Midbrain (tissue), 1 donor: ENCODE measurements around the gene TNIK.

Experiments used
- DNase-seq: peaks from one replicate; lab custom pipeline; 2025; lab: John Stamatoyannopoulos, UW

TNIK gene

GRCh38 chr3:171283183-171283847 is 176.9 kb downstream of the TNIK start:
- peak; percentile 60 for DNase-seq

DNA sequence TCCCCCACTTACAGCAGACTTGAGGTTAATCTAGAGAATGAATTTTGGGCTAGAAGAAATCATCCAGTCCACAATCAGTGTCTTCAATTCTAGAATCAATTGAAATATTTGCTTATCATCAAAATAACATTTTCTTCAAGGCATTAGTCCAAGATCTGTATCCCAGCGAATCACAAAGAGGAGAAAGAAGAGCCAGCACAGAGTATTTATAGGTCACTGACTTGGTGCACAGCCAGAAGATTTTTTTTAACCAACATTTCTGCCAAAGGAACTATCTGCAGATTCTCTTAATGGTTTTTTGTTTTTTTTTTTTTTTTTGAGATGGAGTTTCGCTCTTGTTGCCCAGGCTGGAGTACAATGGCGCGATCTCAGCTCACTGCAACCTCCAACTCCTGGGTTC is 178.2 kb downstream of the TNIK start:
- DNase-seq = peak; percentile 20

DNA sequence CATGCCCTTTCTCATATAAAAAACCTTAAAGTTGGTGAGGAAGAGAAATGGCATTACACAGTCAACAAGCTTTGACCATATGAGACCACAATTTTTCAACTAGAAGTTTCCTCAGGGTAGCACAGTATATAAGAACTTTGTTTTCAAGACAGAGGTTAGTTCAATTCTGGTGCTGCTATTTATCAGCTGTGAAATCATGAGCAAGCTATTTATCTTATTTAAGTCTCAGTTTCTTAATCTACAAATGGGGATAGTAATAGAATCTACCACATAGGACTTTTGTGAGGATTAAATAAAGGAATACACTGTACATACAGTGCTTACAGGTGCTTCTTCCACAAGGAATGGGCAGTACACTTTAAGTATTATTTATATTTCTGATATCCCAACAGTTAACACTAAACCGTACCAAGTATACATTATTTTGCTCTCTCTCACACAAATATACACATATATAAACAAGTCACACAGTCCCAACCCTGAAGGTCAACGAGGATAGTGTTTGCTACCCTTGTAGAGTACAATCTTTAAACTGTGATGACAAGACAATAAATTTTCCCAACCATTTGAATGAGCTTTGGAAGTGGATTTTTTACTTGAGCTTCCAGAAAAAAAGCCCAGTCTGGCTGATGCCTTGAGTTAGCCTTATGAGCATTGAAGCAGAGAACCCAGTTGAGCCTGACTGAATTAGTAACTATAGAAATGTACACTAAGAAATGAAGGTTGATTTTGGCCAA is 178.8 kb downstream of the TNIK start:
- DNase-seq = no peak

GRCh38 chr3:171279972-171280371 is 180.2 kb downstream of the TNIK start:
- DNase-seq = no peak

DNA sequence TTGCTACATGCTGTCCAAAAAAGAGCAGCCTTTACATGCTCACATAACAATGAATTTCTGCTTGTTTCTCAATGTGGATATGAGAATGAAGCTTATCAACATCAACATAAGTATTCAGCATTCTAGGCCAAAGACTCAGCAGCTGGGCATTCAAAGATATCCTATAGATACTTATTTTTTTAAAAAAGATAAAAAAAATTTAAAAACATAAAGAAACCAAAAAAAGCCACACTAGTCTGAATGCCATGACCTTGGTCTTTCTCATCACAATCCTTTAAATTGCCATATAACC is 182.0 kb downstream of the TNIK start:
- DNase-seq = no peak

- DNase-seq = no peak
Observed at GRCh38 chr3:171277456-171278298, 182.5 kb downstream of the TNIK start.

DNA sequence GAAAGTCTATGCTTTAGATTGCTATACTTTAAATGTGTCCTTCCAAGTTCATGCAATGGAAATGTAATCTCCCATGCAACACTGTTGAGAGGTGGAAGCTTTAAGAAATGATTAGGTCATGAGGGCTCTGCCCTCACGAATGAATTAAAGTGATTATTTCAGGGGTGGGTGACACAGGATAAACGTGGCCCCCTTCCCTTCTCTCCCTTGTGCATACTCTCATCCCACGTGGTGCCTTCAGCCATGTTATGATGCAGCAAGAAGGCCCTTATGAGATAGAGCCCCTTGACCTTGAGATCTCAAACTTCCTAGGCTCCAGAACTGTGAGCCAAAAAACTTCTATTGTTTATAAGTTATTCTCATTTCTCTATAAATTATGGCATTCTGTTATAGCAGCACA is 183.3 kb downstream of the TNIK start:
- no peak for DNase-seq

GRCh38 chr3:171274222-171274621 is 186.0 kb downstream of the TNIK start:
- no peak for DNase-seq

GRCh38 chr3:171270541-171270940 is 189.7 kb downstream of the TNIK start:
- no peak for DNase-seq

- no peak for DNase-seq
Observed at GRCh38 chr3:171269542-171269941, 190.7 kb downstream of the TNIK start.

DNA sequence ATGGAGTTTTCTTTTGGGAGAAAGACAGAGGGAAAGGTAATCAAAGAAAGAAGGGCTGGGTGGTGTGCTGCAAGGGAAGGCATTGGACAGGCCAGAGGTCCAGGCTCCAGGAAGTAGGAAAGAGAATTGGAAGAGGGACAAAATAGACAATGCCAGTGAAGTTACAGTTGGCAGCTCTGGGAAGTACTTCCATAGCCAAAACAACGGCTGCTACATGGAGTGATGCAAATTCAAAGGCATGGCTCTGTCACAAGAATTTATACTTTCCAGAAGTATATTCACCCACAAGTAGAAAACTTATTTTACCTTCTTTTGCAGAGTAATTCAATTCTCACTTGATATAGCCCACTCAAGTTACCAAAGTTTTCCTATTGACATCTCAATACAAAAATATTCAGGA is 191.5 kb downstream of the TNIK start:
- DNase-seq = no peak

DNA sequence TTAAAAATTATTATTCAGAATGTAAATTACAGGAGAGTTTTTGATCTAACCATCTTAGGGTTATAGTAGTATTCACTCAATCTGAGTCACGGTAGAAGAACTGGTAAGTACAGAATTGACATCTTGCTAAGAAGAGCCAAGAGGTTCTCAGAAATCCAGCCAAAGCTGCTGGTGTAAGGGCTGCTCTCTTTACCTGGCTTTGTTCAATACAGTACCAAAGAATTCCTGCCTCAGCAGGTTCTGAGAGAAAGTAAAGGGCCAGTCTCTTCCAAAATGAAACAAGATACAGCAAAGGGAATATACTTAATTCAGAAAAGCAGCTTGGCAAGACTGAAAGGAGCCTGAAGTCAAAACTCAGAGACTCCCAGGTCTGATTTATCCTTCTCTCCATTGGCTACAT is 193.1 kb downstream of the TNIK start:
- no peak for DNase-seq

DNA sequence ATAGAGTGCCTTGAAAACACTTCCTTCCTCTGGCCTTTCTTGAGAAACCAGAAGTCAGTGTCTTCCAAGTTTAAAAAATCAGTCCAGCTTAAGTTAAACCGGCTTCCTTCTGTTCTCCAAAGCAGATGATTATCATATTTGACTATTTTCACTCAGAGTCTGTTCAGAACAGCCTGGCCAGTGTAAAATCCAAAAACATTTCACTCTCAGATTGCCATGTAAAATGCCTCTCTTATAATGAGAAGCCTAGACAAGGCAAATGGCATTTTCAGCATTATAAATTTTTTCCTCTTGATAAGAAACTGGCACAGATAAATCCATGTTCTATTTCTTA is 193.5 kb downstream of the TNIK start:
- DNase-seq = no peak

DNA sequence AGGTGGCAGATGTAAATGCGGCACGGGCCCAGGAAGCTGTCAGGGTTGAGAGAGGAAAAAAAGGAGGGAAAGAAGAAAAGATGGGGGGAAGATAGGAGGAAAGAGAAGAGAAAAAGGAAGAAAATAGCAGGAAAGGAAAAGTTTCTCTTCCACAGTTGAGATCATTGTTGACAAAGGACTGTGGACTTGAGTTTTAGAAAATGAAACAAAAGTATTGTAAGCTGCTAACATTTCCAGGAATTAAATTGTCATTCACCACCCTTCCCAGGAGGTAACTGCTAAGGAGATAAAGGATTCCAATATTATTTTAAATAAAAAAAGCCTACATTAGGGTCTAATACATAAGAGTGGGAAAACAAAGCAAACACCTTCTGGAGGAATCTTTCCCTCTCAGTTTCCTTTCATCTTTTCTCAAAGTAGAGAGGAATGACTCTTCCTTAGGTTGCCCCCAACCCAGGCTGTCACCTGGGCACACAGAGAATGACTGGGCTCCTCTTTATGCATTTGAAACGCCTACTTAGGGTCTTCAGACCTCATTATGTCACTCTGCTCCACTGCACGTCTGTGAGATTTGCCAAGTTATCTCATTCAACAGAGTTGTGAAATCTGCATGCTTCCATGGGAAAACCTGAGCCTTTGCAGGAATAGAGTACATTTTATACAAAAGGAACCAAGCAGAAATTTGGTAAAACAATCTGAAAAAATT is 194.0 kb downstream of the TNIK start:
- DNase-seq = no peak

GRCh38 chr3:171264758-171265157 is 195.4 kb downstream of the TNIK start:
- DNase-seq = no peak

GRCh38 chr3:171262431-171262830 is 197.8 kb downstream of the TNIK start:
- DNase-seq = no peak

DNA sequence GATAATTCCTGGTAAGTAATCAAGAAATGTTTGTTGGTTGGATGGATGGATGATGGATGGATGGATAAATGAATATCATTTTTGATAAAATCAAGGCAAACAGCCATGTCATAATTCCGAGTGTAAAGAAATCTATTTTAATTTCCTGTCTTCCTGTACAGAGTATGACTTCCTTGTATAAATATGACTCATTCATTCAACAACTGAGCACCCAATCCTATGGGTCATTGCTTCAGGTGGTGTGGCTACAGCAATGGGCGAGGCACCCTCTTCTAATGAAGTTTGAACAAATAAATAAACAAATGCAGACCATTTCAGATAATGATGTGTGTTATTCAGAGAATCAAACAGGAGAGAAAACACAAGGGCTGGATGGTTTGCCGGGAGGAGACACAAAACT is 198.7 kb downstream of the TNIK start:
- DNase-seq = no peak

DNA sequence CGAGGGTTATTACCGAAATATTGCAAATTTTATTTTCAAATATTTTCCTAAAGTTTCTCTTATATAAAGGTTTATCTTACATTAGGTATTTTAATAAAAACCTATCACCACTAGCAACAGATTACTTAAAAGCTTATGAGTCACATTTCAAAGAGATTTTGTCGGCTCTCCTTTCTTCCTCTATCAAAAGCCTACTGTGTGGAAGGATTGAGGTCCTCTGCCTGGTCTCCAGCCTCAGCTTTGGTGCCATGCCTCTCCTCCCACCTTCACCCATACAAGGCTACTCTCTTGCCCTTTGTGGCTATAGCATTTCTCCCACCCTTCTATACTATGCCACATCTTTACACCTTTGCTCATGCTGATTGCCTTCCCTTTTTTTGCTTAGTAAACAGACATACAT is 199.3 kb downstream of the TNIK start:
- no peak for DNase-seq

GRCh38 chr3:171260466-171260865 is 199.7 kb downstream of the TNIK start:
- peak; percentile 29 for DNase-seq

GRCh38 chr3:171258316-171258715 is 201.9 kb downstream of the TNIK start:
- DNase-seq = no peak

DNA sequence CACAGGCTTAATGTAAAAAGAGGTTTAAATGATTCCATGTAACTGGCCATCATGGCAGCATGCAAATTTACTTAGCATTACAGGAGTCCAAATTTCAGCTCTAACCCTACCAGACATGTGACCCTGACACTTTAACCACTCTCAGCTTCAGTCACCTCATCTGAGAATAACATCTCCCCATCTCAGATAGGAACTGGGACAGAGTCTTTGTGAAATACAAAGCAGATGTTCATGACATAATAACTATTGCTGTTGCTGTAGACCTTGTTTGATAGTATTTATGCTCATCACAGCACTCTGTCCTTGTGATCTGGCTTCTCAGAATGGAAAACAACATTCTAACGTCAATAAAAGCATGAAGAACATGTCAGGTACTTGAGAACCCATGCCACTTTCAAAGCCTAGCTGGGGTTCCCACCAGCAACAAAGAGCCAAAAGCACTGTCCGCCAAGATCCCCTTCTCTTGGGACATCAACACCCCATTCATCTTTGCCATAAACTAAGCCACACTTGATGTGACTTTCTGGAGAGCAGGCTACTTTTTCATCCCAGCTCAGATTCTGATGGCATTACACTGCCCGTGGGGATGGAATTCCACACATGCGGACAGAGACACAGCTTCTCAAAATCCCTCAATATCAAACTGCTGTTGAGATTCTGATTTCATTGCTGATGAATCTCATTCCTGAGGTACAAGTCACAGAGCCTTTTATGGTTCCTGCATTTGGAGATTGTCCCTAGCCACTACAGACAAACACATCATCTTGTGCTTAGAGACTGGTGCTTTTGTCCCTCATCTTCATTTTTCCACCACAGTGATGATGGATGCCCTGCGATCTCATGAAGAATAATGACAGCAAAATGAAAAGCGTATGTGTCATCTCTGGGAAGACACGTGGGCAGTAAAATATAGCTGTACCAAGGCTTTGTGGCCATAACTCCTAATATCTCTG is 202.7 kb downstream of the TNIK start:
- no peak for DNase-seq
